ENCODE results near the gene SORCS2.

DNA sequence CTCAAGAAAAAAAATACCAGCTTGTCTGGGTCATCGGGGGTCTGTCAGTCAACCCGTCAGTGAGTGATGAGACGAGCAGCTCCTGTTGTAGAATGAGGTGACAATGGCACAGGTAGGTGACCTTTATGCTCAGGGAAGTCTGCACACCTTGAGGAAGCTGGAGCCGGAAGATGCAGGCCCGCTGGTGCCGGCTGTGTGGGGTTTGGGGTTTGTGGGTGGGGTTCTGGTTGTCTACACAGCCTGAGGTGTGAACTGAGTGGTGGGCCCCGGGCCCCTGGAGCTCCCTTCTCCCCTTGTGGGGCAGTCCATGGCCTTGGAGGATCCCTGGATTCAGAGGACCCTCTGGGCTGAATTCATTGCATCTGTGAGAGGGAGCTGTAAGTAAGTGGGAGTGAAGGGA, 75.5 kb downstream of the SORCS2 start:
- TF ChIP-seq, protein P1, sequence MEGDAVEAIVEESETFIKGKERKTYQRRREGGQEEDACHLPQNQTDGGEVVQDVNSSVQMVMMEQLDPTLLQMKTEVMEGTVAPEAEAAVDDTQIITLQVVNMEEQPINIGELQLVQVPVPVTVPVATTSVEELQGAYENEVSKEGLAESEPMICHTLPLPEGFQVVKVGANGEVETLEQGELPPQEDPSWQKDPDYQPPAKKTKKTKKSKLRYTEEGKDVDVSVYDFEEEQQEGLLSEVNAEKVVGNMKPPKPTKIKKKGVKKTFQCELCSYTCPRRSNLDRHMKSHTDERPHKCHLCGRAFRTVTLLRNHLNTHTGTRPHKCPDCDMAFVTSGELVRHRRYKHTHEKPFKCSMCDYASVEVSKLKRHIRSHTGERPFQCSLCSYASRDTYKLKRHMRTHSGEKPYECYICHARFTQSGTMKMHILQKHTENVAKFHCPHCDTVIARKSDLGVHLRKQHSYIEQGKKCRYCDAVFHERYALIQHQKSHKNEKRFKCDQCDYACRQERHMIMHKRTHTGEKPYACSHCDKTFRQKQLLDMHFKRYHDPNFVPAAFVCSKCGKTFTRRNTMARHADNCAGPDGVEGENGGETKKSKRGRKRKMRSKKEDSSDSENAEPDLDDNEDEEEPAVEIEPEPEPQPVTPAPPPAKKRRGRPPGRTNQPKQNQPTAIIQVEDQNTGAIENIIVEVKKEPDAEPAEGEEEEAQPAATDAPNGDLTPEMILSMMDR (IDR thresholded peaks at IDR 0.05; ENCODE audit: borderline replicate concordance, extremely low read depth, low read length, poor library complexity, severe bottlenecking): no peak
- TF ChIP-seq EZH2 (IDR thresholded peaks at IDR 0.05; ENCODE audit: borderline replicate concordance, low read depth, low read length, severe bottlenecking): no peak
